HepG2 (cell line): ENCODE results near the gene CLPTM1.

ENCODE experiments used
- HCFC1 ChIP-seq: fragments of 150-350 bp; IDR thresholded peaks from 2 replicates; pipeline ENCODE4 v1.6.1; 2014; ENCODE audit warnings: low read depth, low read length
- JARID2 ChIP-seq: sonication (generic); formaldehyde crosslinking; IDR thresholded peaks from 2 replicates; pipeline ENCODE4 v1.8.1; 2023; ENCODE audit warnings: missing genetic modification reagents, inconsistent platforms; ENCODE audit not compliant: insufficient replicate concordance
- SMAD1 ChIP-seq: sonication (generic); formaldehyde crosslinking; IDR thresholded peaks from 2 replicates; pipeline ENCODE4 v1.4.0; 2020; ENCODE audit warnings: missing genetic modification reagents, low read depth, mild to moderate bottlenecking, borderline replicate concordance
- SMAD9 ChIP-seq: sonication (generic); formaldehyde crosslinking; IDR thresholded peaks from 2 replicates; pipeline ENCODE4 v1.5.1; 2020; ENCODE audit warnings: mild to moderate bottlenecking, missing genetic modification reagents
- ZNF549 ChIP-seq: sonication (generic); formaldehyde crosslinking; IDR thresholded peaks from 2 replicates; pipeline ENCODE4 v1.5.0; 2020; ENCODE audit warnings: missing genetic modification reagents
- ZNF670 ChIP-seq: sonication (generic); formaldehyde crosslinking; IDR thresholded peaks from 2 replicates; pipeline ENCODE4 v1.8.0; 2022; ENCODE audit warnings: mild to moderate bottlenecking, missing genetic modification reagents, borderline replicate concordance
- ZNF709 ChIP-seq: sonication (generic); formaldehyde crosslinking; IDR thresholded peaks from 2 replicates; pipeline ENCODE4 v1.5.0; 2020; ENCODE audit warnings: mild to moderate bottlenecking, missing genetic modification reagents
- ZNF766 ChIP-seq: sonication (generic); formaldehyde crosslinking; IDR thresholded peaks from 2 replicates; pipeline ENCODE4 v1.5.0; 2020; ENCODE audit warnings: missing genetic modification reagents, borderline replicate concordance

- TF ChIP-seq ZNF709 (CRISPR knock-in tag) = no peak
- no peak for TF ChIP-seq SMAD9 (CRISPR knock-in tag)
- no peak for TF ChIP-seq JARID2 (CRISPR knock-in tag)
- no peak for TF ChIP-seq ZNF670 (CRISPR knock-in tag)
- no peak for TF ChIP-seq HCFC1
- no peak for TF ChIP-seq SMAD1 (CRISPR knock-in tag)
- TF ChIP-seq ZNF766 = no peak
- TF ChIP-seq ZNF549 (CRISPR knock-in tag) = no peak
These were observed 45.4 kb upstream of the CLPTM1 start for GRCh38 chr19:44909775-44910174.
